Loucy (cell line): Measurements from ENCODE around the gene EXOC3L2.
A peak's percentile ranks its signal among the peaks of the same experiment; 100 is the strongest.

Experiments used
- H2AFZ ChIP-seq: fragments of 200-600 bp; sonication (generic); 2 replicates; pipeline ENCODE4 v1.6.0; 2016; ENCODE audit warnings: antibody characterized with exemption, mild to moderate bottlenecking, low read length, moderate library complexity
- H3F3A ChIP-seq: fragments of 200-600 bp; 2 replicates; pipeline ENCODE4 v1.6.0; 2016; ENCODE audit warnings: antibody characterized with exemption, low read depth, mild to moderate bottlenecking
- H3K27me3 ChIP-seq: fragments of 200-600 bp; sonication (generic); 2 replicates; pipeline ENCODE4 v1.6.1; 2014; ENCODE audit warnings: low read length, mild to moderate bottlenecking; ENCODE audit not compliant: insufficient read depth, poor library complexity, severe bottlenecking
- H3K36me3 ChIP-seq: fragments of 200-600 bp; sonication (generic); 2 replicates; pipeline ENCODE4 v1.6.1; 2016; ENCODE audit warnings: low read length; ENCODE audit not compliant: insufficient read depth
- H3K4me1 ChIP-seq: fragments of 200-600 bp; sonication (generic); 2 replicates; pipeline ENCODE4 v1.5.1; 2014; ENCODE audit warnings: low read length, mild to moderate bottlenecking; ENCODE audit not compliant: insufficient read depth, poor library complexity, severe bottlenecking
- H3K4me2 ChIP-seq: fragments of 200-600 bp; sonication (generic); 2 replicates; pipeline ENCODE4 v1.6.0; 2014; ENCODE audit warnings: antibody characterized with exemption, low read length, low read depth, mild to moderate bottlenecking; ENCODE audit not compliant: poor library complexity, severe bottlenecking
- H3K4me3 ChIP-seq: fragments of 200-600 bp; sonication (generic); 2 replicates; pipeline ENCODE4 v1.5.1; 2014; ENCODE audit warnings: low read length, mild to moderate bottlenecking, mixed read lengths; ENCODE audit not compliant: poor library complexity, severe bottlenecking
- H3K79me2 ChIP-seq: fragments of 200-600 bp; sonication (generic); 2 replicates; pipeline ENCODE4 v1.6.1; 2014; ENCODE audit warnings: low read length; ENCODE audit not compliant: insufficient read depth
- H3K9ac ChIP-seq: fragments of 200-600 bp; sonication (generic); 2 replicates; pipeline ENCODE4 v1.6.0; 2014; ENCODE audit warnings: mild to moderate bottlenecking, low read depth, low read length, moderate library complexity; ENCODE audit not compliant: poor library complexity, severe bottlenecking
- H3K9me2 ChIP-seq: fragments of 200-600 bp; sonication (generic); replicated peaks from 2 replicates; pipeline ENCODE4 v1.6.1; 2016; ENCODE audit warnings: low read depth, low read length, mixed read lengths
- H3K9me3 ChIP-seq: fragments of 200-600 bp; sonication (generic); 2 replicates; pipeline ENCODE4 v1.6.1; 2014; ENCODE audit warnings: mild to moderate bottlenecking, antibody characterized with exemption, low read length, low read depth; ENCODE audit not compliant: insufficient read depth
- H4K20me1 ChIP-seq: fragments of 200-600 bp; sonication (generic); 2 replicates; pipeline ENCODE4 v1.6.0; 2014; ENCODE audit warnings: antibody characterized with exemption, low read length, mild to moderate bottlenecking; ENCODE audit not compliant: insufficient read depth, poor library complexity, severe bottlenecking
- CTCF ChIP-seq: fragments of 200-600 bp; sonication (generic); conservative IDR thresholded peaks from 2 replicates; pipeline ENCODE4 v1.5.1; 2014; ENCODE audit warnings: mild to moderate bottlenecking, antibody characterized with exemption, low read length
- EZH2phosphoT487 ChIP-seq: fragments of 200-600 bp; IDR thresholded peaks from 2 replicates; pipeline ENCODE4 v1.6.1; 2018; ENCODE audit warnings: antibody characterized with exemption, mild to moderate bottlenecking, moderate library complexity, borderline replicate concordance

Gene EXOC3L2

GRCh38 chr19:45255611-45256157 lies 10.5 kb upstream of the EXOC3L2 start:
- Histone ChIP-seq H3K9me3 (no peaks in the 10 kb centered on the region), H4K20me1 (peaks cover 48% of the 10 kb centered on the region), H3K4me2 (peak overlapping the region; percentile 22), H3K27me3 (peaks cover 2% of the 10 kb centered on the region), H3F3A (no peaks in the 10 kb centered on the region), H3K36me3 (no peaks in the 10 kb centered on the region; the same call in 1 of the 2 replicates), H2AFZ (no peak overlapping the region), H3K4me3 (no peak overlapping the region), H3K9ac (no peak overlapping the region), H3K79me2 (peaks cover 65% of the 10 kb centered on the region), H3K9me2 (no peaks in the 10 kb centered on the region), H3K4me1 (peaks cover 40% of the 10 kb centered on the region)
- no peak for TF ChIP-seq EZH2phosphoT487
- no peak for TF ChIP-seq CTCF

GRCh38 chr19:45254044-45254531 lies 8.9 kb upstream of the EXOC3L2 start:
- Histone ChIP-seq H3K4me3 (peak overlapping the region; percentile 99), H3K36me3 (no peaks in the 10 kb centered on the region; the same call in 1 of the 2 replicates), H2AFZ (no peak overlapping the region), H3F3A (no peaks in the 10 kb centered on the region), H4K20me1 (peaks cover 48% of the 10 kb centered on the region), H3K27me3 (peaks cover 4% of the 10 kb centered on the region), H3K79me2 (peaks cover 63% of the 10 kb centered on the region), H3K4me1 (peaks cover 47% of the 10 kb centered on the region), H3K9ac (no peak overlapping the region), H3K9me2 (no peaks in the 10 kb centered on the region), H3K4me2 (peak overlapping the region; percentile 96), H3K9me3 (no peaks in the 10 kb centered on the region)
- TF ChIP-seq CTCF: peak; percentile 31; the same call in 1 of the 2 replicates
- no peak for TF ChIP-seq EZH2phosphoT487

DNA sequence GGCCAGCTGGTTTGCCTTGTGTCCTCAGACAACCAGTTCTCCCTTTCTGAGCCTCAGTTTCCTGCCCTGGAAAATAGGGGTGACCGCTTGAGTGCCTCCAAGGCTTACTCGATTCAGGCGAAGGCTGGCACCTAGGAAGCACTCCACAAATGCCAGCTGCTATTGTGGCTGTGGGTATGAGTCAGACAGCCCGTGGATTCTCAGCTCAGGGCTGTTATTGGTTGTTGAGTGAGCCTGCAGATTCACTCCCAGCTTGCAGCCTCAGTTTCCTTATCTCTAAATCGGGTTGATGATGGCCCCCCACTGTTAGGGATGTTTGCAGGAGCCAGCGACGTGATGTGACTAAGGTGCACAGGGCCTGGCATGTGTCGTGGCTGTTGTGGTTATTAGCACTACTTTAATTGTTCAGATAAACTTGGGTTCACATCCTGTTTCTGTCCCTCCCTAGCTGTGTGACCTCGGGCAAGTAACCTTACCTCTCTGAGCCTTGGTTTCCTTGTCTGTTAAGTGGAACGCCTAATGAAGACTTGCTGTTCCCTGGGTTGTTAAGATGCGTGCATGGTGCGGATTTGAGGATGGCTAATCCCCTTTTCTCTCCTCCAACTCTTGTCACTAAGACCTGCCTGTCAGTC lies 8.3 kb upstream of the EXOC3L2 start:
- Histone ChIP-seq H3K36me3 (no peaks in the 10 kb centered on the region), H3K27me3 (peaks cover 4% of the 10 kb centered on the region), H3K9me3 (no peaks in the 10 kb centered on the region), H3F3A (no peaks in the 10 kb centered on the region), H3K9ac (peak overlapping the region; percentile 92), H4K20me1 (peaks cover 48% of the 10 kb centered on the region), H3K4me1 (peaks cover 47% of the 10 kb centered on the region), H3K4me2 (peak overlapping the region; percentile 96), H3K9me2 (no peaks in the 10 kb centered on the region), H3K79me2 (peaks cover 59% of the 10 kb centered on the region), H2AFZ (no peak overlapping the region), H3K4me3 (peak overlapping the region; percentile 99)
- no peak for TF ChIP-seq CTCF
- no peak for TF ChIP-seq EZH2phosphoT487
